AG04450 (cell line): ENCODE data around the gene KCNJ12. TPM values are rescaled to one million over a fixed set of nuclear protein-coding genes. Genes with fewer than 3 reads are reported as not detected.
"Not testable (repeated sequence)": the region's sequence is repeated elsewhere in the genome, so short reads cannot be mapped to it uniquely, and the experiment has no call there.

Experiments used
- CTCF ChIA-PET: fragments of 300-600, 350-600 bp; formaldehyde crosslinking; extraction: SDS; loops from one replicate; lab custom pipeline; 2022; ENCODE audit warnings: antibody characterized with exemption, inconsistent platforms; lab: Charles Lee
- POLR2A ChIA-PET: fragments of 350-600 bp; formaldehyde crosslinking; extraction: SDS; loops from one replicate; lab custom pipeline; 2021; ENCODE audit warnings: antibody characterized with exemption, inconsistent platforms; lab: Yijun Ruan, JAX
- DNase-seq: peaks from one replicate; pipeline ENCODE4 v3.0.0-alpha.2; 2011; ENCODE audit warnings: low read depth, low spot score
- H3K27ac ChIP-seq: one replicate; pipeline ENCODE4 v1.5.1; 2012; ENCODE audit warnings: low read depth, low read length, control low read depth
- H3K27me3 ChIP-seq: one replicate; pipeline ENCODE4 v1.6.0; 2012; ENCODE audit warnings: low read length; ENCODE audit not compliant: control insufficient read depth, insufficient read depth
- H3K4me3 ChIP-seq: 2 replicates; pipeline ENCODE4 v1.5.1; 2011; ENCODE audit warnings: mild to moderate bottlenecking, low read depth, low read length, control low read depth
- H3K9me3 ChIP-seq: 2 replicates; pipeline ENCODE4 v1.5.1; 2012; ENCODE audit warnings: low read length; ENCODE audit not compliant: control insufficient read depth, insufficient read depth
- CTCF ChIP-seq: IDR thresholded peaks from 2 replicates; pipeline ENCODE4 v1.5.1; 2011; ENCODE audit warnings: low read depth, low read length, control low read depth, inconsistent platforms
- polyA plus RNA-seq: library from polyadenylated mRNA; depleted of rRNA; stranded (reverse); fragments of >200 nt; gene quantifications from 2 replicates; pipeline ENCODE4 v1.2.3, GENCODE V29; 2011

The KCNJ12 gene
- polyA plus RNA-seq, 1 experiment: 0.02 TPM

GRCh38 chr17:21425321-21425720 is 49.2 kb downstream of the KCNJ12 start:
- Histone ChIP-seq H3K27me3 (no peaks in the 10 kb centered on the region), H3K27ac (no peak overlapping the region), H3K9me3 (peaks cover 7% of the 10 kb centered on the region), H3K4me3 (no peak overlapping the region)
- no peak for TF ChIP-seq CTCF
- ChIA-PET POLR2A (no interaction called here), CTCF (no interaction called here)
- no peak for DNase-seq

- no peak for TF ChIP-seq CTCF
- DNase-seq: no peak
- Histone ChIP-seq H3K27ac (no peak overlapping the region), H3K9me3 (peaks cover 7% of the 10 kb centered on the region), H3K27me3 (no peaks in the 10 kb centered on the region), H3K4me3 (no peak overlapping the region)
- ChIA-PET POLR2A (no interaction called here), CTCF (no interaction called here)
Measured at GRCh38 chr17:21425736-21426135, 49.6 kb downstream of the KCNJ12 start.

GRCh38 chr17:21426246-21426645 is 50.1 kb downstream of the KCNJ12 start:
- H3K9me3 ChIP-seq, POLR2A ChIA-PET, CTCF ChIA-PET, DNase-seq, H3K4me3 ChIP-seq, H3K27me3 ChIP-seq, H3K27ac ChIP-seq: not testable (repeated sequence)

- DNase-seq, POLR2A ChIA-PET, H3K27me3 ChIP-seq, H3K9me3 ChIP-seq, CTCF ChIA-PET, H3K27ac ChIP-seq, H3K4me3 ChIP-seq: not testable (repeated sequence)
Measured at GRCh38 chr17:21426876-21427275, 50.7 kb downstream of the KCNJ12 start.

- POLR2A ChIA-PET, H3K27me3 ChIP-seq, CTCF ChIA-PET, H3K27ac ChIP-seq, DNase-seq, H3K4me3 ChIP-seq, H3K9me3 ChIP-seq: not testable (repeated sequence)
Measured at GRCh38 chr17:21427727-21428126, 51.6 kb downstream of the KCNJ12 start.

GRCh38 chr17:21428752-21429424 is 52.7 kb downstream of the KCNJ12 start:
- POLR2A ChIA-PET, H3K9me3 ChIP-seq, CTCF ChIA-PET, H3K27ac ChIP-seq, H3K27me3 ChIP-seq, H3K4me3 ChIP-seq, DNase-seq: not testable (repeated sequence)

- DNase-seq, H3K4me3 ChIP-seq, POLR2A ChIA-PET, CTCF ChIA-PET, H3K27ac ChIP-seq, H3K9me3 ChIP-seq, H3K27me3 ChIP-seq: not testable (repeated sequence)
Measured at GRCh38 chr17:21429921-21430628, 53.9 kb downstream of the KCNJ12 start.

- H3K4me3 ChIP-seq, DNase-seq, H3K27me3 ChIP-seq, H3K27ac ChIP-seq, POLR2A ChIA-PET, H3K9me3 ChIP-seq: not testable (repeated sequence)
- CTCF ChIA-PET: interaction anchor here (0.6 kb wide), 1 partner anchor 23 kb away, joined by 8 read pairs; no protein-coding TSS in a partner anchor
Measured at GRCh38 chr17:21433971-21434370, 57.8 kb downstream of the KCNJ12 start.

GRCh38 chr17:21434976-21435375 is 58.8 kb downstream of the KCNJ12 start:
- CTCF ChIA-PET, H3K9me3 ChIP-seq, H3K27me3 ChIP-seq, DNase-seq, H3K4me3 ChIP-seq, POLR2A ChIA-PET, H3K27ac ChIP-seq: not testable (repeated sequence)

- H3K27me3 ChIP-seq, DNase-seq, H3K27ac ChIP-seq, CTCF ChIA-PET, POLR2A ChIA-PET, H3K4me3 ChIP-seq, H3K9me3 ChIP-seq: not testable (repeated sequence)
Measured at GRCh38 chr17:21436481-21436880, 60.3 kb downstream of the KCNJ12 start.
